ENCODE results near the gene DLG5. TPM values are rescaled to one million over a fixed set of nuclear protein-coding genes. Genes with fewer than 3 reads are reported as not detected.
"Not testable (repeated sequence)": the region's sequence is repeated elsewhere in the genome, so short reads cannot be mapped to it uniquely, and the experiment has no call there.

DLG5 gene
- total and polyA plus RNA-seq, 8 donors = 11.3 to 19.4 (median 13.5) TPM

DNA sequence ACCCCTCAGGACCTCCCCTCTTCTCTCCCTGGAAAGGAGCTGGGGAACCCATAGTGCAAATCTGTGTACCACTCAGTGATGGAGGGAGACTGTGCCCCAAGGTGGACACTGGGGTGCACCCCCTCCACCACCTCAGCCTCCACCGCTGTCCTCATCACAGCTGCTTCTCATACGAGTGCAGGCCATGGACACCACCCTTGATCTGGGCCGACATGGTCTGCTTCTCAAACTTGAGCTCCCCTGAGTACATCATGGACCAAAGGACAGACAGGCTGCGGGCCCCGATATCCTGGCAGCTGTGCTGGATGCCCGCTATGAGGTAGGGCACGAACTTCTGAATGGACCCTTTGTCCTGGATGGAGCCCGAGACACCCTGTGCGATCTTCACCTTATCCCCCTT is 146.4 kb downstream of the DLG5 start:
- no peak for DNase-seq
- 98 to 99% methylated on average over 9 of the region's 9 CpGs for WGBS, 2 donors
- Histone ChIP-seq H3K4me3 (no peak overlapping the region), H3K4me1 (no peaks in the 10 kb centered on the region), H3K27me3 (no peaks in the 10 kb centered on the region), H3K27ac (no peak overlapping the region), H3K36me3 (no peaks in the 10 kb centered on the region), H3K9me3 (no peaks in the 10 kb centered on the region)
- ATAC-seq = no peak
- TF ChIP-seq, protein P1, sequence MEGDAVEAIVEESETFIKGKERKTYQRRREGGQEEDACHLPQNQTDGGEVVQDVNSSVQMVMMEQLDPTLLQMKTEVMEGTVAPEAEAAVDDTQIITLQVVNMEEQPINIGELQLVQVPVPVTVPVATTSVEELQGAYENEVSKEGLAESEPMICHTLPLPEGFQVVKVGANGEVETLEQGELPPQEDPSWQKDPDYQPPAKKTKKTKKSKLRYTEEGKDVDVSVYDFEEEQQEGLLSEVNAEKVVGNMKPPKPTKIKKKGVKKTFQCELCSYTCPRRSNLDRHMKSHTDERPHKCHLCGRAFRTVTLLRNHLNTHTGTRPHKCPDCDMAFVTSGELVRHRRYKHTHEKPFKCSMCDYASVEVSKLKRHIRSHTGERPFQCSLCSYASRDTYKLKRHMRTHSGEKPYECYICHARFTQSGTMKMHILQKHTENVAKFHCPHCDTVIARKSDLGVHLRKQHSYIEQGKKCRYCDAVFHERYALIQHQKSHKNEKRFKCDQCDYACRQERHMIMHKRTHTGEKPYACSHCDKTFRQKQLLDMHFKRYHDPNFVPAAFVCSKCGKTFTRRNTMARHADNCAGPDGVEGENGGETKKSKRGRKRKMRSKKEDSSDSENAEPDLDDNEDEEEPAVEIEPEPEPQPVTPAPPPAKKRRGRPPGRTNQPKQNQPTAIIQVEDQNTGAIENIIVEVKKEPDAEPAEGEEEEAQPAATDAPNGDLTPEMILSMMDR (IDR thresholded peaks at IDR 0.05) = no peak
- intact Hi-C loops (cut with DNase I) = no loop called here
- FAIRE-seq = no peak

DNA sequence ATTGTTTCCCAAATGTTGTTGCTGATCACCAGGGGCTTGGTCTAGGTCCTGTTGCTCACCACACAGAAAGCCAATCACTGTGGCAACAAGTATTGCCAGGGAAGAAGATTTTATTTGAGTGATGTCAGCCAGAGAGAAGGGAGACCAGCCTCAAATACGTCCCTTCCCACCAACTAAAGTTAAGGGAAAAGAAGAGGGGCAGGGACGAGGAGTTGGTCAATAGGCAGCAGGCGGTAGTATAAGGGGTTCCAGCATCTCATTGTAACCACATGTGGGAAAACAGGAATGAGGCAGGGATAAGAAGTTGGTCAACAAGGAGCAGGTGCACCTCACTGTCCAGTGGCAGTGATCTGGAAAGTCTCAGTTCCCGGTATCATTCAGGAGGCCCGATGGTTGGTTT is 150.1 kb downstream of the DLG5 start:
- DNase-seq = no peak
- Histone ChIP-seq H3K27me3 (no peaks in the 10 kb centered on the region), H3K36me3 (no peaks in the 10 kb centered on the region), H3K27ac (no peak overlapping the region), H3K4me3 (no peak overlapping the region), H3K9me3 (no peaks in the 10 kb centered on the region), H3K4me1 (no peaks in the 10 kb centered on the region)
- WGBS, 2 donors = 92 to 96% methylated on average over 5 of the region's 5 CpGs
- FAIRE-seq = no peak
- TF ChIP-seq, protein P1 (IDR thresholded peaks at IDR 0.05) = no peak
- intact Hi-C loops (cut with DNase I) = no loop called here
- no peak for ATAC-seq

DNA sequence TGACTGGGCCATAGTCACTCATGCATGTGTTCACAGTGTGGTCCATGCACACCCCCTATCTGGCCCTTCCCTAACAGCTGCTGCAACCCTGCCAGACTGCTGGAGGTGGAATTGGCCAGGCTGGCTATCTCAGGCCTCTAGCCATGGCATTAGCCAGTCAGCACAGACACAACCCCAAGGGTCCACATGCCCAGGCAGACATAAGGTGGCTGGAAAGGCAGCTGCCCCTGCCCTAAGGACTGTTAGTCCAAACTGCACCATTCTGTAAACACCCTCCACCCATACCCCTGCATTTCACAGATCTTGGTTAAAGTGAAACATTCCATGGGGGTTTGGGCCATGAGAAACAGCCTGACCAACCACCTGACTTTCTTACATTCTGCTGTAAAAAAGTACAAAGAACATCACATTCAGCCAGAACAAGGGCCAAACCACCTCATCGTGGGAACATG is 151.6 kb downstream of the DLG5 start:
- no peaks in the 10 kb centered on the region for H3K36me3 ChIP-seq
- ATAC-seq = no peak
- no peak overlapping the region for H3K27ac ChIP-seq
- no peaks in the 10 kb centered on the region for H3K27me3 ChIP-seq
- DNase-seq = no peak
- intact Hi-C loops (cut with DNase I) = no loop called here
- TF ChIP-seq, protein P1 (IDR thresholded peaks at IDR 0.05) = no peak
- H3K4me1 ChIP-seq = no peaks in the 10 kb centered on the region
- no peaks in the 10 kb centered on the region for H3K9me3 ChIP-seq
- no peak overlapping the region for H3K4me3 ChIP-seq
- FAIRE-seq = no peak
- 30 to 38% methylated on average over 1 of the region's 1 CpG for WGBS, 2 donors

DNA sequence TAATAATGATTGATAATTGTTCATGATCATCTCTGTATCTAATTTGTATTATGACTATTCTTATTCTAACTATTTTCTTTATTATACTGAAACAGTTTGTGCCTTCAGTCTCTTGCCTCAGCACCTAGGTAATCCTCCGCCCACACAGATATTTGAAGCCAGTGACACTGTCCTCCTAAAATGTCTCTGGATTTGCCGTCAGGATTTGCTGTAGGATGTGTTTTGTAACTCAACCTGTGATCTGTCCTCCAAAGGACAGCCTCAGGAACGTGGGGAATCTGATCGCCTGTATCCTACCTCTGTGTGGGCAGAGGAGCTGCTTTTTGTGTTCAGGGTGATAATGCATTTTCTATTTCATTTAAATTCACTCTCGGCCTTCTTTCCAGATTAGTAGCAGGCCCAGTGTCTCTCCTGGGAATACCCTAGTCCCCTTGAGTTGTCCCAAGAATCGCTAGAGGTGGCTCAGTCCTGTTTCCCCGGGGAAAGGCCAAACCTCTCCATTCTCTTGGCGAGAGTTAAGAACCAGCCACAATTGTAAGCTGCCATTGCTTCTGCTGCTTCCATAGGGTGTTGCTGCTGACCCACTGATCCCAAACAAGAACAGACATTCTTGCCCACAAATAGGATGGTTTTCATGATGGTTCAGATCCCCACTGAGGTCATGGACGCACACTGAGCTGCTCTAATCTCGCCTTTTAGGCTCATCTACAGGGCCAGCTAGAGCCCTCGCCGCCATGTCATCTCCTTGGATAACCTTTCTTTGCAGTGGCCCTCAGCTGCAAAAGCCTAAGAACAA is 152.7 kb downstream of the DLG5 start:
- DNase-seq (no peak), FAIRE-seq (no peak), ATAC-seq (no peak)
- no peak overlapping the region for H3K27ac ChIP-seq
- H3K9me3 ChIP-seq = no peaks in the 10 kb centered on the region
- TF ChIP-seq, protein P1 (IDR thresholded peaks at IDR 0.05) = no peak
- 90 to 92% methylated on average over 12 of the region's 12 CpGs for WGBS, 2 donors
- no peak overlapping the region for H3K4me3 ChIP-seq
- no peaks in the 10 kb centered on the region for H3K4me1 ChIP-seq
- H3K27me3 ChIP-seq = no peaks in the 10 kb centered on the region
- intact Hi-C loops (cut with DNase I) = no loop called here
- H3K36me3 ChIP-seq = no peaks in the 10 kb centered on the region

- ATAC-seq; DNase-seq; FAIRE-seq; H3K27me3 ChIP-seq; H3K4me3 ChIP-seq; H3K9me3 ChIP-seq; H3K27ac ChIP-seq; H3K4me1 ChIP-seq; intact Hi-C loops (cut with DNase I); H3K36me3 ChIP-seq: not testable (repeated sequence)
- WGBS, 2 donors = 85 to 90% methylated on average over 17 of the region's 17 CpGs
Measured at GRCh38 chr10:77772852-77773600, 153.5 kb downstream of the DLG5 start.

Measured in pancreas (tissue), 10 donors.